MG63 (cell line): Measurements from ENCODE around the gene KMT2E. TPM values are rescaled to one million over a fixed set of nuclear protein-coding genes. Genes with fewer than 3 reads are reported as not detected.
"Not testable (repeated sequence)": the region's sequence is repeated elsewhere in the genome, so short reads cannot be mapped to it uniquely, and the experiment has no call there.

Source experiments
- DNase-seq: peaks from one replicate; pipeline ENCODE4 v3.0.0-alpha.2; 2020
- H3K27me3 ChIP-seq: fragments of 250-450 bp; sonication (Bioruptor Pico); 2 replicates; pipeline ENCODE4 v1.5.1; 2020; ENCODE audit warnings: mild to moderate bottlenecking, moderate library complexity
- H3K36me3 ChIP-seq: fragments of 250-450 bp; sonication (Bioruptor Pico); 2 replicates; pipeline ENCODE4 v1.5.1; 2020; ENCODE audit warnings: mild to moderate bottlenecking, moderate library complexity
- H3K4me3 ChIP-seq: fragments of 250-450 bp; sonication (Bioruptor Pico); 2 replicates; pipeline ENCODE4 v1.5.1; 2020; ENCODE audit warnings: mild to moderate bottlenecking, moderate library complexity
- H3K9me3 ChIP-seq: fragments of 250-450 bp; sonication (Bioruptor Pico); 2 replicates; pipeline ENCODE4 v1.5.1; 2020; ENCODE audit warnings: mild to moderate bottlenecking, moderate library complexity
- total RNA-seq: library from RNA; depleted of rRNA; stranded (reverse); fragments of >200 nt; shearing (Covaris generic); gene quantifications from 2 replicates; pipeline ENCODE4 v1.2.3, GENCODE V29; 2014; ENCODE audit warnings: low replicate concordance

Gene KMT2E
- total RNA-seq, 1 experiment from 2014 or later: 5.1 TPM

- Histone ChIP-seq H3K36me3 (peaks cover 11% of the 10 kb centered on the region), H3K9me3 (no peaks in the 10 kb centered on the region), H3K4me3 (no peak overlapping the region), H3K27me3 (no peaks in the 10 kb centered on the region)
- no peak for DNase-seq
Observed at GRCh38 chr7:105001652-105002184, 12.3 kb upstream of the KMT2E start.

- Histone ChIP-seq H3K4me3 (peak overlapping the region; percentile 17), H3K9me3 (no peaks in the 10 kb centered on the region), H3K27me3 (no peaks in the 10 kb centered on the region), H3K36me3 (peaks cover 11% of the 10 kb centered on the region)
- peak; percentile 79 for DNase-seq
Observed at GRCh38 chr7:105003275-105003674, 10.7 kb upstream of the KMT2E start.

- peaks cover 11% of the 10 kb centered on the region for H3K36me3 ChIP-seq
- DNase-seq: no peak
- H3K4me3 ChIP-seq: no peak overlapping the region
Observed at GRCh38 chr7:105003872-105004510, 10.0 kb upstream of the KMT2E start.

GRCh38 chr7:105005006-105005405, 9.0 kb upstream of the KMT2E start:
- not testable (repeated sequence) for DNase-seq, H3K4me3 ChIP-seq, H3K9me3 ChIP-seq, H3K27me3 ChIP-seq, H3K36me3 ChIP-seq

More at GRCh38 chr7:105003872-105004510, 10.0 kb upstream of the KMT2E start:
- H3K27me3 ChIP-seq: no peaks in the 10 kb centered on the region
- H3K9me3 ChIP-seq: no peaks in the 10 kb centered on the region

- not testable (repeated sequence) for DNase-seq, H3K27me3 ChIP-seq, H3K4me3 ChIP-seq, H3K9me3 ChIP-seq
- H3K36me3 ChIP-seq: peaks cover 12% of the 10 kb centered on the region
Observed at GRCh38 chr7:105005486-105005885, 8.5 kb upstream of the KMT2E start.

GRCh38 chr7:105006367-105007136, 7.5 kb upstream of the KMT2E start:
- Histone ChIP-seq H3K36me3 (peaks cover 14% of the 10 kb centered on the region), H3K27me3 (no peaks in the 10 kb centered on the region), H3K9me3 (no peaks in the 10 kb centered on the region), H3K4me3 (no peak overlapping the region)
- DNase-seq: no peak

- H3K36me3 ChIP-seq: peaks cover 17% of the 10 kb centered on the region
- H3K27me3 ChIP-seq: no peaks in the 10 kb centered on the region
- H3K4me3 ChIP-seq: no peak overlapping the region
- no peak for DNase-seq
- no peaks in the 10 kb centered on the region for H3K9me3 ChIP-seq
Observed at GRCh38 chr7:105007298-105007697, 6.7 kb upstream of the KMT2E start.

- peaks cover 17% of the 10 kb centered on the region for H3K36me3 ChIP-seq
- H3K9me3 ChIP-seq: no peaks in the 10 kb centered on the region
- H3K4me3 ChIP-seq: no peak overlapping the region
- no peaks in the 10 kb centered on the region for H3K27me3 ChIP-seq
- no peak for DNase-seq
Observed at GRCh38 chr7:105009667-105010503, 4.1 kb upstream of the KMT2E start.

- DNase-seq: no peak
- Histone ChIP-seq H3K9me3 (no peaks in the 10 kb centered on the region), H3K36me3 (peaks cover 14% of the 10 kb centered on the region), H3K27me3 (no peaks in the 10 kb centered on the region), H3K4me3 (peak overlapping the region; percentile 75)
Observed at GRCh38 chr7:105010504-105011130, 3.4 kb upstream of the KMT2E start.

- Histone ChIP-seq H3K36me3 (peaks cover 13% of the 10 kb centered on the region), H3K4me3 (peak overlapping the region; percentile 75), H3K9me3 (no peaks in the 10 kb centered on the region), H3K27me3 (no peaks in the 10 kb centered on the region)
- no peak for DNase-seq
Observed at GRCh38 chr7:105011141-105011830, 2.7 kb upstream of the KMT2E start.

GRCh38 chr7:105011831-105012502, 2.0 kb upstream of the KMT2E start:
- no peaks in the 10 kb centered on the region for H3K9me3 ChIP-seq
- H3K27me3 ChIP-seq: no peaks in the 10 kb centered on the region
- peak overlapping the region; percentile 75 for H3K4me3 ChIP-seq
- peaks cover 9% of the 10 kb centered on the region for H3K36me3 ChIP-seq
- no peak for DNase-seq

GRCh38 chr7:105012503-105013220, 1.3 kb upstream of the KMT2E start:
- Histone ChIP-seq H3K36me3 (peaks cover 9% of the 10 kb centered on the region), H3K27me3 (no peaks in the 10 kb centered on the region), H3K9me3 (no peaks in the 10 kb centered on the region), H3K4me3 (peak overlapping the region; percentile 75)
- peak; percentile 95 for DNase-seq

GRCh38 chr7:105013221-105013815, 687 bp upstream of the KMT2E start:
- Histone ChIP-seq H3K9me3 (no peaks in the 10 kb centered on the region), H3K27me3 (no peaks in the 10 kb centered on the region), H3K36me3 (peaks cover 9% of the 10 kb centered on the region), H3K4me3 (peak overlapping the region; percentile 75)
- peak; percentile 90 for DNase-seq

- peaks cover 9% of the 10 kb centered on the region for H3K36me3 ChIP-seq
Observed at GRCh38 chr7:105014693-105015389, 836 bp downstream of the KMT2E start.

More at GRCh38 chr7:105014693-105015389, 836 bp downstream of the KMT2E start:
- H3K27me3 ChIP-seq: no peaks in the 10 kb centered on the region
- no peaks in the 10 kb centered on the region for H3K9me3 ChIP-seq
- H3K4me3 ChIP-seq: peak overlapping the region; percentile 75
- peak; percentile 47 for DNase-seq
